ENCODE results near the gene LOXL4.

GRCh38 chr10:98209441-98209840 is 58.6 kb downstream of the LOXL4 start:
- TF ChIP-seq POLR2AphosphoS5 (IDR thresholded peaks at IDR 0.05): no peak
- no peak for TF ChIP-seq POLR2A (IDR thresholded peaks at IDR 0.05)
